Gastrocnemius medialis (tissue), 4 donors: Measurements from ENCODE around the gene ATF7. TPM values are rescaled to one million over a fixed set of nuclear protein-coding genes. Genes with fewer than 3 reads are reported as not detected.
"Not testable (repeated sequence)": the region's sequence is repeated elsewhere in the genome, so short reads cannot be mapped to it uniquely, and the experiment has no call there.

ENCODE experiments used
- ATAC-seq, 2 donors: fragments of 150-250 bp; one replicate each; pipeline ENCODE4 v1.9.1; 2016
- DNase-seq, 2 donors: peaks; one replicate each; pipeline ENCODE4 v3.0.0-alpha.2; 2019
- H3K27ac ChIP-seq, 4 donors: fragments of 200-600 bp; sonication (generic); 1 replicate in 1 of 4; 2 replicates in 3 of 4; pipeline ENCODE4 v1.5.1; 2016 to 2018; ENCODE audit warnings: mild to moderate bottlenecking in 2 of 4, moderate library complexity in 1 of 4
- H3K27me3 ChIP-seq, 3 donors: fragments of 200-600 bp; sonication (generic) in 2 of 3; 1 replicate in 1 of 3; 2 replicates in 2 of 3; pipeline versions ENCODE4 v1.5.1 to v1.6.0; 2016 to 2019; ENCODE audit warnings: mild to moderate bottlenecking in 1 of 3, moderate library complexity in 1 of 3
- H3K36me3 ChIP-seq, 2 donors: fragments of 200-600 bp; sonication (generic) in 1 of 2; one replicate each; pipeline ENCODE4 v1.5.1; 2017 to 2018
- H3K4me1 ChIP-seq, 2 donors: fragments of 200-600 bp; sonication (generic) in 1 of 2; one replicate each; pipeline ENCODE4 v1.5.1; 2016 to 2017; ENCODE audit warnings: mild to moderate bottlenecking in 2 of 2
- H3K4me3 ChIP-seq, 4 donors: fragments of 200-600 bp; sonication (generic) in 3 of 4; 1 replicate in 1 of 4; 2 replicates in 3 of 4; pipeline ENCODE4 v1.5.1; 2016 to 2019; ENCODE audit warnings: mild to moderate bottlenecking in 2 of 4
- H3K9me3 ChIP-seq, 3 donors: fragments of 200-600 bp; sonication (generic) in 2 of 3; 1 replicate in 1 of 3; 2 replicates in 2 of 3; pipeline ENCODE4 v1.5.1; 2016 to 2019
- POLR2A ChIP-seq, 2 donors: fragments of 450-650 bp; IDR thresholded peaks; one replicate each; pipeline ENCODE4 v1.6.1; 2017; ENCODE audit warnings: antibody characterized with exemption in 2 of 2, mild to moderate bottlenecking in 2 of 2, moderate library complexity in 2 of 2
- in situ Hi-C, 4 donors: fragments of 200-750 bp; cut with MboI; loops; one replicate each; pipeline versions ENCODE4 v1.15.0 to v1.8.0; 2017; ENCODE audit warnings: low sequenced_read_pairs in 4 of 4
- intact Hi-C: fragments of 100-400 bp; cut with DNase I; formaldehyde crosslinking; loops from one replicate; pipeline ENCODE4 v1.15.1; 2023; ENCODE audit warnings: low total_unique reads
- total RNA-seq, 4 donors: library from RNA; depleted of rRNA; stranded (reverse); fragments of >200 nt; gene quantifications; one replicate each; pipeline versions ENCODE4 v1.1.0 to v1.2.3, GENCODE V29; 2016
- TF ChIP-seq, protein P1 (sequence below), 5 experiments: fragments of 450-650 bp in 3 of 5; fragments of 200-600 bp in 2 of 5; sonication (generic) in 2 of 5; IDR thresholded peaks in 4 of 5; conservative IDR thresholded peaks in 1 of 5; 1 replicate in 4 of 5; 2 replicates in 1 of 5; pipeline ENCODE4 v1.5.1; 2016 to 2019; ENCODE audit warnings: antibody characterized with exemption in 5 of 5, mild to moderate bottlenecking in 3 of 5, moderate library complexity in 3 of 5

ATF7 gene
- total RNA-seq, 4 donors from 2014 or later: 21.9 to 47.9 (median 26.3) TPM

DNA sequence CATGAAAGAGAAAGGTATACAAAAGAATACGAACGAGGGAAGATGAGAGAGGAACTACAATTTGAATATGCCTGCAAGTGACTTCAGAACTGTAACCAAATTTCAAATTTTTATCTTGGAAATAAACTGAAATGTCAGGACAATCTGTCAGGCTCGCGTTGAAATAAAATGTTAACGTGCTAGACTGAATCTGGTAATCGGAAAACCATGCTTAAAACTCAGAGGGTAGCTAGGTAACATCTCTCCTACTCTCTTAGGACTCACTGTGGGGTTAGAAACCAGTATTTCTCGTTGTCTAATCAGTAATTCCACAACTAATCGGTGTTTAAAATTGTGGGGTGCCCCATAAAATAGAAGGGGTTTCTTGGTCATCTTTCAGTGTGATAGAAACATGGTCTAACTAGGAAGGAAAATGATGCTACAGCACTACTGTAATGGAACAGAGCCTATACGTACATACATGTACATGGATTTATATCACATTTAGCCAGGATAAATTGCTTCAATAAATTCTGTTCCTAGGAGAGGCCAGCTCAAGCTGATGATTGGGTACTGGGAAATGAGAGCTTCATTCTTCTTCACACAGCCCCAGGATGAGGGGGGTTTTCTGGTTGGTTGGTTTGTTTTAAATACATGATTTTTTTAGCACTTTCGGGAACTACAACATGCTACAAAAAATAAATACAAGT lies 23.9 kb downstream of the ATF7 start:
- Histone ChIP-seq H3K27me3 (no peaks in the 10 kb centered on the region), H3K36me3 (peaks cover 0 to 7% of the 10 kb centered on the region in 2 donors), H3K9me3 (no peaks in the 10 kb centered on the region), H3K4me3 (no peak overlapping the region), H3K27ac (no peak overlapping the region), H3K4me1 (peaks cover 36 to 42% of the 10 kb centered on the region in 2 donors)
- in situ Hi-C loops (no loop called here), intact Hi-C loops (loop anchor here (2.0 kb wide), 1 partner anchor 24 kb away; the partner anchor contains the start of gene ATF7)
- ATAC-seq (no peak), DNase-seq (no peak)
- TF ChIP-seq, protein P1, sequence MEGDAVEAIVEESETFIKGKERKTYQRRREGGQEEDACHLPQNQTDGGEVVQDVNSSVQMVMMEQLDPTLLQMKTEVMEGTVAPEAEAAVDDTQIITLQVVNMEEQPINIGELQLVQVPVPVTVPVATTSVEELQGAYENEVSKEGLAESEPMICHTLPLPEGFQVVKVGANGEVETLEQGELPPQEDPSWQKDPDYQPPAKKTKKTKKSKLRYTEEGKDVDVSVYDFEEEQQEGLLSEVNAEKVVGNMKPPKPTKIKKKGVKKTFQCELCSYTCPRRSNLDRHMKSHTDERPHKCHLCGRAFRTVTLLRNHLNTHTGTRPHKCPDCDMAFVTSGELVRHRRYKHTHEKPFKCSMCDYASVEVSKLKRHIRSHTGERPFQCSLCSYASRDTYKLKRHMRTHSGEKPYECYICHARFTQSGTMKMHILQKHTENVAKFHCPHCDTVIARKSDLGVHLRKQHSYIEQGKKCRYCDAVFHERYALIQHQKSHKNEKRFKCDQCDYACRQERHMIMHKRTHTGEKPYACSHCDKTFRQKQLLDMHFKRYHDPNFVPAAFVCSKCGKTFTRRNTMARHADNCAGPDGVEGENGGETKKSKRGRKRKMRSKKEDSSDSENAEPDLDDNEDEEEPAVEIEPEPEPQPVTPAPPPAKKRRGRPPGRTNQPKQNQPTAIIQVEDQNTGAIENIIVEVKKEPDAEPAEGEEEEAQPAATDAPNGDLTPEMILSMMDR (IDR thresholded peaks at IDR 0.05 in 4 of 5, conservative IDR thresholded peaks at IDR 0.05 in 1 of 5): no peak
- TF ChIP-seq POLR2A (IDR thresholded peaks at IDR 0.05): no peak

DNA sequence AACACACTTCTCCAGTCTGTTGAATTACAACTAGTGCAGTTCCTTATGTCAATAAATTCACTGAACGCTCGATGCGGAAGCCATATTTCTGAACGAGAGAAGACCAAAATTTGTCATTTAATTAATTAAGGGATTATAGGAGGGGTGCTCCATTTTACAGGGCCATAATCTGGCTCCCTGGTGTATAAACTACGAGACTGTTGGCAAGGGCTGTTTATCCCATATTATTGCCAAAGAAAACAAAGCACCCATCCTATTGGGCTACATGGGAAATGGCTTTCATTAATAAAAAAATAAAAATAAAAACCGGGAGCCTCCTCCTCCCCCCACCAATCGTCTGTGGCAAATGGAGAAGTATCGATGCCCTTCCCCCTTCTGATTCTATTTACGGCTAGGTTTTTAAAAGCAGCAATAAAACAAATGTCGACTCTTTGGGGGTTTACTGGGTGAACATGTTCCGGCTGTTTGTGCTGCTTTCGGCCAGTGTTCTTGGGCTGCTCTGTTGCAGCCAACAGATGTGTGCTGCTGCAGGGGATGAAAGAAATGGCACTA lies 24.8 kb downstream of the ATF7 start:
- in situ Hi-C loops (no loop called here), intact Hi-C loops (no loop called here)
- Histone ChIP-seq H3K9me3 (no peaks in the 10 kb centered on the region), H3K4me1 (peaks cover 45 to 52% of the 10 kb centered on the region in 2 donors), H3K27ac (no peak overlapping the region), H3K4me3 (no peak overlapping the region), H3K27me3 (no peaks in the 10 kb centered on the region), H3K36me3 (peaks cover 0 to 7% of the 10 kb centered on the region in 2 donors)
- TF ChIP-seq POLR2A (IDR thresholded peaks at IDR 0.05): no peak
- TF ChIP-seq, protein P1 (IDR thresholded peaks at IDR 0.05 in 4 of 5, conservative IDR thresholded peaks at IDR 0.05 in 1 of 5): no peak
- no peak for DNase-seq
- ATAC-seq: no peak

DNA sequence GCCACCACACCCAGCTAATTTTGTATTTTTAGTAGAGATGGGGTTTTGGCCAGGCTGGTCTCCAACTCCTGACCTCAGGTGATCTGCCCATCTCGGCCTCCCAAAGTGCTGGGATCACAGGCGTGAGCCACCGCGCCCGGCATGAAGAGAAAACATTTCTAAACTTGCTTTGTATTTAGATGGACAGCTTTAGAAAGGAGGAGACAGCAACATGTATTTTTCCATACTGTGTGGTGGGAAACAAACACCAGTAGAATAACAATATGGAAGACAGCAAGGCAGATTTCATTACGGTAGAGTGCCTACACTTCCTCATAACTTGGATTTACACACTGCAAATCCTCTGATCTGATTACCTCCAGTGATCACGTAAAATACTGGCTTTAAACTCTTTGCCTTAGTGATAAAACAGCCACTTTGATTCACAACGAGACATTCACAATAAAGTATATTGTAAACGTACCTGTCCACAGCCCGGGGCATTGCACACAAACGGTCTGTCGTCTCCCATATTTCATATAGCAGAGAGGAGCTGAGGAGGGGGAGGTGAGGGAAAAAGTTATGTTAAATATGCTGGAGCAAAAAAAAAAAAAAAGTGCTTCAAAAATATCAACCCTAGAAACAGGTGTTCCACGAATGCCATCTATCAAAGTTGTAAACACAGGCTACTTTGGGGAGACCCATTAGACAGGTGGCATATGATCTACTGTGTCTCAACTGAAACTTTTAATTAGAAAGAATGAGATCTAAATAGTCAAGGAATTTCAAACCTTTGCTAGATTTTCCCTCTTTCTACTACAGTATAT lies 25.5 kb downstream of the ATF7 start:
- Histone ChIP-seq H3K4me1 (peaks cover 49 to 56% of the 10 kb centered on the region in 2 donors), H3K27me3 (no peaks in the 10 kb centered on the region), H3K4me3 (no peak overlapping the region), H3K27ac (no peak overlapping the region), H3K9me3 (no peaks in the 10 kb centered on the region), H3K36me3 (peaks cover 0 to 7% of the 10 kb centered on the region in 2 donors)
- DNase-seq (no peak), ATAC-seq (no peak)
- intact Hi-C loops: no loop called here
- TF ChIP-seq, protein P1 (IDR thresholded peaks at IDR 0.05 in 4 of 5, conservative IDR thresholded peaks at IDR 0.05 in 1 of 5): no peak
- no peak for TF ChIP-seq POLR2A (IDR thresholded peaks at IDR 0.05)
- in situ Hi-C loops: no loop called here

DNA sequence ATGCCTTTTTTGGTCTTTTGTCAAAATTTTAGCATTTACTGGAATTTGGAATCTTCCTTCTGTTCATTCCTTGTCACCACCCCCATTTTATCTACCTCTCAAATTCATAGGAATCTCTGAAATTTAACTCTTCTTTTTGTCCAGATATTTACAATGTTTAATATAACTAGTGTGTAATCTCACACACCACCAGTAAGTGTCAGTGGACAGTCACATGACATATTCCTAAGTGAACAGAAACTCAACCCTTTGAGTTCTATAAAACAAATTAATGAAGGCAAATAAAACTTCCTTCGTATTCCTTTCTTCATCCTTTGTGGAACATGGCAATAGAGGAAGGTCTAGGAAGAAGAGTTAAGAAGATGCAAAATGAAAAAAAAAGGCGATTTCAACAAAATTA lies 26.6 kb downstream of the ATF7 start:
- Histone ChIP-seq H3K4me1 (peaks cover 55 to 66% of the 10 kb centered on the region in 2 donors), H3K36me3 (peaks cover 0 to 7% of the 10 kb centered on the region in 2 donors), H3K4me3 (no peak overlapping the region), H3K27me3 (no peaks in the 10 kb centered on the region), H3K27ac (no peak overlapping the region), H3K9me3 (no peaks in the 10 kb centered on the region)
- no peak for ATAC-seq
- in situ Hi-C loops (no loop called here), intact Hi-C loops (no loop called here)
- DNase-seq: no peak
- TF ChIP-seq, protein P1 (IDR thresholded peaks at IDR 0.05 in 4 of 5, conservative IDR thresholded peaks at IDR 0.05 in 1 of 5): peak in 1 of 5 experiments; percentile 10
- TF ChIP-seq POLR2A (IDR thresholded peaks at IDR 0.05): no peak

DNA sequence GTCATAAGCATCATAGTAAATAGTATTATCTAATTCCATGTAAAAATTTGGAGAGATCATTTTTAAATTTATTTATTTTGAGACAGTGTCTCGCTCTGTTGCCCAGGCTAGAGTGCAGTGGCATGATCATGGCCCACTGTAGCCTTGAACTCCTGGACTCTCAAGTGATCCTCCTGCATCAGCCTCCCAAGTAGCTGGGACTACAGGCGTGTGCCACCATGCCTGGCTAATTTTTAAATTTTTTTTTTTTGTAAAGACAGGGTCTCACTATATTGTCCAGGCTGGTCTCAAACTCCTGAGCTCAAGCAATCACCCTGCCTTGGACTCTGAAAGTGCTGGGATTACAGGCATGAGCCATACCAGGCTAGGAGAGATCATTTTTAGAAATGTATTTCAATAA lies 27.2 kb downstream of the ATF7 start:
- DNase-seq, intact Hi-C loops, H3K27me3 ChIP-seq, H3K36me3 ChIP-seq, H3K27ac ChIP-seq, in situ Hi-C loops, ATAC-seq, H3K9me3 ChIP-seq, H3K4me3 ChIP-seq: not testable (repeated sequence)
- peaks cover 53 to 64% of the 10 kb centered on the region in 2 donors for H3K4me1 ChIP-seq
